Bronchial epithelial cell (primary cell): ENCODE data around the gene ITGB1BP1. TPM values are rescaled to one million over a fixed set of nuclear protein-coding genes. Genes with fewer than 3 reads are reported as not detected.

Experiments used
- DNase-seq: peaks from one replicate; pipeline ENCODE4 v3.0.0-alpha.2; 2010; ENCODE audit warnings: low read depth
- FAIRE-seq: peaks from 2 replicates; lab custom pipeline; 2011; peaks lifted over from hg19 to GRCh38; lab: Jason Lieb, UNC
- H3K27me3 ChIP-seq: 2 replicates; pipeline ENCODE4 v1.5.1; 2011; ENCODE audit warnings: low read length; ENCODE audit not compliant: control insufficient read depth, insufficient read depth
- H3K36me3 ChIP-seq: 2 replicates; pipeline ENCODE4 v1.5.1; 2011; ENCODE audit warnings: low read length; ENCODE audit not compliant: control insufficient read depth, insufficient read depth
- H3K4me3 ChIP-seq: 2 replicates; pipeline ENCODE4 v1.5.1; 2011; ENCODE audit warnings: mild to moderate bottlenecking, low read depth, low read length, control low read depth
- CTCF ChIP-seq: IDR thresholded peaks from 2 replicates; pipeline ENCODE4 v1.5.1; 2011; ENCODE audit warnings: mild to moderate bottlenecking, moderate library complexity, low read length, control low read depth, inconsistent platforms; ENCODE audit not compliant: insufficient read depth, severe bottlenecking
- total RNA-seq: library from RNA; depleted of rRNA; stranded (reverse); fragments of >200 nt; gene quantifications from 2 replicates; pipeline ENCODE4 v1.2.1, GENCODE V29; 2014

The ITGB1BP1 gene
- total RNA-seq, 1 donor from 2014 or later: 18.7 TPM

- TF ChIP-seq CTCF: no peak
- no peak overlapping the region for H3K4me3 ChIP-seq
- FAIRE-seq: no peak
- H3K27me3 ChIP-seq: no peaks in the 10 kb centered on the region
- no peak for DNase-seq
- H3K36me3 ChIP-seq: peaks cover 1% of the 10 kb centered on the region
These were observed 5.6 kb downstream of the ITGB1BP1 start for GRCh38 chr2:9417725-9418124.

- no peak for TF ChIP-seq CTCF
- no peak for DNase-seq
These were observed 6.4 kb downstream of the ITGB1BP1 start for GRCh38 chr2:9416962-9417316.

GRCh38 chr2:9416267-9416961 lies 6.9 kb downstream of the ITGB1BP1 start:
- no peak for FAIRE-seq
- Histone ChIP-seq H3K36me3 (peaks cover 3% of the 10 kb centered on the region), H3K27me3 (no peaks in the 10 kb centered on the region), H3K4me3 (no peak overlapping the region)
- TF ChIP-seq CTCF: no peak
- peak; percentile 83 for DNase-seq

More at GRCh38 chr2:9416962-9417316, 6.4 kb downstream of the ITGB1BP1 start:
- Histone ChIP-seq H3K4me3 (no peak overlapping the region), H3K27me3 (no peaks in the 10 kb centered on the region), H3K36me3 (peaks cover 3% of the 10 kb centered on the region)
- FAIRE-seq: no peak

- Histone ChIP-seq H3K4me3 (no peak overlapping the region), H3K27me3 (no peaks in the 10 kb centered on the region), H3K36me3 (peaks cover 3% of the 10 kb centered on the region)
- TF ChIP-seq CTCF: no peak
- DNase-seq (no peak), FAIRE-seq (no peak)
These were observed 7.7 kb downstream of the ITGB1BP1 start for GRCh38 chr2:9415516-9416169.

- Histone ChIP-seq H3K27me3 (no peaks in the 10 kb centered on the region), H3K4me3 (no peak overlapping the region), H3K36me3 (peaks cover 2% of the 10 kb centered on the region)
- FAIRE-seq: no peak
- DNase-seq: no peak
- TF ChIP-seq CTCF: no peak
These were observed 10.5 kb downstream of the ITGB1BP1 start for GRCh38 chr2:9412781-9413180.

GRCh38 chr2:9410108-9410507 lies 13.2 kb downstream of the ITGB1BP1 start:
- no peaks in the 10 kb centered on the region for H3K27me3 ChIP-seq
- TF ChIP-seq CTCF: no peak
- no peak for DNase-seq
- peaks cover 4% of the 10 kb centered on the region for H3K36me3 ChIP-seq
- no peak overlapping the region for H3K4me3 ChIP-seq
- no peak for FAIRE-seq
